Parathyroid adenoma (tissue), 2 donors: ENCODE results near the gene HS3ST2.
"Not testable (repeated sequence)": the region's sequence is repeated elsewhere in the genome, so short reads cannot be mapped to it uniquely, and the experiment has no call there.

ENCODE experiments used
- H2AFZ ChIP-seq: fragments of 300-600 bp; sonication (generic); one replicate; pipeline ENCODE4 v1.7.0; 2017; ENCODE audit warnings: antibody characterized with exemption, mild to moderate bottlenecking
- H3K27ac ChIP-seq: fragments of 300-600 bp; sonication (generic); one replicate; pipeline ENCODE4 v1.7.0; 2017
- H3K27me3 ChIP-seq: fragments of 300-600 bp; sonication (generic); one replicate; pipeline ENCODE4 v1.7.0; 2017; ENCODE audit warnings: low read length; ENCODE audit not compliant: control insufficient read depth, insufficient read depth
- H3K36me3 ChIP-seq: fragments of 300-600 bp; sonication (generic); one replicate; pipeline ENCODE4 v1.7.0; 2017; ENCODE audit warnings: low read length; ENCODE audit not compliant: control insufficient read depth, insufficient read depth
- H3K4me1 ChIP-seq: fragments of 300-600 bp; sonication (generic); one replicate; pipeline ENCODE4 v1.7.0; 2017; ENCODE audit warnings: control low read depth
- H3K4me2 ChIP-seq: fragments of 300-600 bp; sonication (generic); one replicate; pipeline ENCODE4 v1.7.0; 2017; ENCODE audit warnings: low read length
- H3K4me3 ChIP-seq: fragments of 300-600 bp; sonication (generic); one replicate; pipeline ENCODE4 v1.7.0; 2017; ENCODE audit warnings: low read depth, low read length
- H3K79me2 ChIP-seq: fragments of 300-600 bp; sonication (generic); one replicate; pipeline ENCODE4 v1.7.0; 2017; ENCODE audit warnings: control low read depth
- H3K9ac ChIP-seq: fragments of 300-600 bp; sonication (generic); one replicate; pipeline ENCODE4 v1.7.0; 2017; ENCODE audit warnings: mild to moderate bottlenecking
- H3K9me3 ChIP-seq: fragments of 300-600 bp; sonication (generic); one replicate; pipeline ENCODE4 v1.7.0; 2017; ENCODE audit warnings: low read length; ENCODE audit not compliant: control insufficient read depth
- TF ChIP-seq, protein P1 (sequence below): fragments of 300-600 bp; sonication (generic); IDR thresholded peaks from one replicate; pipeline ENCODE4 v1.7.0; 2017; ENCODE audit warnings: antibody characterized with exemption, mild to moderate bottlenecking
- donor health status: primary hyperparathyroidism.

Gene HS3ST2

DNA sequence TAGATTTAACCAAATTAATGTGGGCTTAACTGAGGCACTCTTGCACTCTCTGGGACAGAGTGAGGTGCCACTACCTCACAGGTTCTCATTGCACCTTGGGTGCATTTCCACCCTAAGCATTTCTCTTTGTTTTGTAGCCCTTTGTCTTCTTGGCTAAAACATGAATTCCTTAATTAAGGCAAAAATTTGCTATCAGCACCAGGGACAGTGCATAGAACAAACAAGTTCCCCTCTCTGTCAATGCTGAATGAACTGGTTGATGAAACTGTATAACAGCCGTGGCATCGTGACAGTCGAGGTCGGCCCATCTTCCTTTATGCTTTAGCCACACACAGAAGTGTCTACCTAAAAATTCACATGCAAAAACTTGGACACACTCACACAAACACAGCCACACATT is 74.8 kb downstream of the HS3ST2 start:
- H3K36me3 ChIP-seq = no peaks in the 10 kb centered on the region
- no peaks in the 10 kb centered on the region for H3K79me2 ChIP-seq
- no peak overlapping the region for H3K9ac ChIP-seq
- no peaks in the 10 kb centered on the region for H3K4me1 ChIP-seq
- no peaks in the 10 kb centered on the region for H3K9me3 ChIP-seq
- H3K4me2 ChIP-seq = no peak overlapping the region
- no peaks in the 10 kb centered on the region for H3K27me3 ChIP-seq
- TF ChIP-seq, protein P1, sequence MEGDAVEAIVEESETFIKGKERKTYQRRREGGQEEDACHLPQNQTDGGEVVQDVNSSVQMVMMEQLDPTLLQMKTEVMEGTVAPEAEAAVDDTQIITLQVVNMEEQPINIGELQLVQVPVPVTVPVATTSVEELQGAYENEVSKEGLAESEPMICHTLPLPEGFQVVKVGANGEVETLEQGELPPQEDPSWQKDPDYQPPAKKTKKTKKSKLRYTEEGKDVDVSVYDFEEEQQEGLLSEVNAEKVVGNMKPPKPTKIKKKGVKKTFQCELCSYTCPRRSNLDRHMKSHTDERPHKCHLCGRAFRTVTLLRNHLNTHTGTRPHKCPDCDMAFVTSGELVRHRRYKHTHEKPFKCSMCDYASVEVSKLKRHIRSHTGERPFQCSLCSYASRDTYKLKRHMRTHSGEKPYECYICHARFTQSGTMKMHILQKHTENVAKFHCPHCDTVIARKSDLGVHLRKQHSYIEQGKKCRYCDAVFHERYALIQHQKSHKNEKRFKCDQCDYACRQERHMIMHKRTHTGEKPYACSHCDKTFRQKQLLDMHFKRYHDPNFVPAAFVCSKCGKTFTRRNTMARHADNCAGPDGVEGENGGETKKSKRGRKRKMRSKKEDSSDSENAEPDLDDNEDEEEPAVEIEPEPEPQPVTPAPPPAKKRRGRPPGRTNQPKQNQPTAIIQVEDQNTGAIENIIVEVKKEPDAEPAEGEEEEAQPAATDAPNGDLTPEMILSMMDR = no peak
- H3K27ac ChIP-seq = no peak overlapping the region
- H2AFZ ChIP-seq = no peak overlapping the region
- H3K4me3 ChIP-seq = no peak overlapping the region

DNA sequence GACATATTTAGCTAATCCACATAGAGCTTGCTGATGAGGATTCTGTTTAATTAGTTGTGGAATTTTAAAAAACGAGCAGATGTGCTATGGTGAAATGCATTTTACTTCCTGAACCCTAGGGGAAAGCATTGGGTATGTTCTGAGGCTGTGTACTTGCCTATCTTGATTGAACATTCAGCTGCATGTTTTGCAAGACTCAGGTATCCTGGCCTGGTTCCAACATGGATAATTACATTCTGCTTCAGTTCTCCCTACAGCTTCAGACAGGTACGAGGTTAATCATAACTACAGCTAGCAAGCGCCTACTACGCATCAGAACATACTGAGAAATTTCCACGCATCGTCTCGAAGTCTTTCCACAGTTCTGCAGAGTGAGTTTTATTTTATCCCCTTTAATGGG is 77.0 kb downstream of the HS3ST2 start:
- no peaks in the 10 kb centered on the region for H3K79me2 ChIP-seq
- no peak overlapping the region for H3K4me3 ChIP-seq
- no peak overlapping the region for H2AFZ ChIP-seq
- H3K9me3 ChIP-seq = no peaks in the 10 kb centered on the region
- no peaks in the 10 kb centered on the region for H3K36me3 ChIP-seq
- no peaks in the 10 kb centered on the region for H3K4me1 ChIP-seq
- TF ChIP-seq, protein P1 = no peak
- H3K27ac ChIP-seq = no peak overlapping the region
- no peak overlapping the region for H3K4me2 ChIP-seq
- H3K27me3 ChIP-seq = no peaks in the 10 kb centered on the region
- H3K9ac ChIP-seq = no peak overlapping the region

DNA sequence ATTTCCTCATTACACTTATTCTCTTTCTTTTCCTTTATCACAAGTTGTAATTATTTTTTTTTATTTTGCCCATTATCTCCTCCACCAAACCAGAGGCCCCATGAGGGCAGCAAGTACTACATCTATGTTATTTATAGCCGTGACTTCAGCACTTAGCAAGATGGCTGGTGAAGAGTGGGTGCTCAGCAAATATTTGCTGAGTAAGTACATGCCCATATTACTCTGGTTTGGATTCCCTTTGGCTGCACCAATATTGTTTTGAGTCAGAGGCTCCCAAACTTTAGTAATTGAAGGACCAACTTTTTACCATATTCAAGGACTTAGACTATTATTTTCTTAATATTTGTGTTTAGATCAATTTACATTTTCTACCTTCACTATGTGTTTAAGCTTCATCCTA is 83.2 kb downstream of the HS3ST2 start:
- no peak overlapping the region for H2AFZ ChIP-seq
- no peaks in the 10 kb centered on the region for H3K9me3 ChIP-seq
- no peak overlapping the region for H3K27ac ChIP-seq
- no peaks in the 10 kb centered on the region for H3K36me3 ChIP-seq
- TF ChIP-seq, protein P1 = no peak
- H3K79me2 ChIP-seq = no peaks in the 10 kb centered on the region
- no peaks in the 10 kb centered on the region for H3K4me1 ChIP-seq
- H3K4me3 ChIP-seq = no peak overlapping the region
- no peaks in the 10 kb centered on the region for H3K27me3 ChIP-seq
- no peak overlapping the region for H3K9ac ChIP-seq
- no peak overlapping the region for H3K4me2 ChIP-seq

DNA sequence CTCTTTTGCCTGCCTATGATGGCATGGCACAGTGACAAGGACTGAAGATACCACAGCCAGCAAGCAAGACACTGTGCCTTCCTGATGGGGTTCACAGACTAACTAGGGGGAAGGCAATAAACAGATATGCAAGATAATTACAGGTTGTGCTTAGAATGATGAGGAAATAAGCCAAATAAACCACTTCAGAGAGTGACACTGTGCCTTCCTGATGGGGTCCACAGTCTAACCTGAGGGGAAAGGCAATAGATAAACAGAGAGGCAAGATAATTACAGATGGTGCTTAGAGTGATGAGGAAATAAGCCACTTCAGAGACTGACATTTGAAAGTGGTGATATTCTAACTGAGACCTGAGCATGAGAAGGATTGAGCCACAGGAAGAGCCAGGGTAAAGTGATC is 84.2 kb downstream of the HS3ST2 start:
- TF ChIP-seq, protein P1 = no peak
- Histone ChIP-seq H3K9me3 (no peaks in the 10 kb centered on the region), H3K9ac (no peak overlapping the region), H3K27me3 (no peaks in the 10 kb centered on the region), H3K4me1 (no peaks in the 10 kb centered on the region), H3K79me2 (no peaks in the 10 kb centered on the region), H3K4me2 (no peak overlapping the region), H3K4me3 (no peak overlapping the region), H3K27ac (no peak overlapping the region), H2AFZ (no peak overlapping the region), H3K36me3 (no peaks in the 10 kb centered on the region)

DNA sequence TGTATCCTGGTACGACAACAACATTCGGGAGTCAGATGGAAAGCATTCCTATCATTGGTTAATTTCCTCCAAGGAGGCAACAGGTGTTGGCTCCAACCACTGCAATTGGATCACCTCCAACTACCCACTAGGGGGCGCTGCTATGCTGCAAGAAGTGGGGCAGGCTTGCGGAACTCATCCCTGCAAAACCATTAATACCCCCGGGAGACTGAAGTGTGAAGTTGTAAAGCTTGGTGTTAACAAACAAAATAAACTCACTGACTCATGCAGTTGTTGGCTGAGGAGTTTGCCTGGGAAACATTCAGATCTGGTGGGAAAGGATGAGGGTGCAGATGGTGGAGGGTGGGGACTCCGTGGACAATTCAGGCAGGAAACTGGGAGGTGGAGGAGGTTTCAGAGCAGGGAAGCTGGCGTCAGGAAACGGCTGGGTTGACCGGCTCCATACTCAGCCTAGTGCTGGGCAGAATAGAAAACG is 84.9 kb downstream of the HS3ST2 start:
- Histone ChIP-seq H2AFZ (no peak overlapping the region), H3K27me3 (no peaks in the 10 kb centered on the region), H3K36me3 (no peaks in the 10 kb centered on the region), H3K4me1 (no peaks in the 10 kb centered on the region), H3K4me3 (no peak overlapping the region), H3K9ac (no peak overlapping the region), H3K27ac (no peak overlapping the region), H3K4me2 (no peak overlapping the region), H3K79me2 (no peaks in the 10 kb centered on the region), H3K9me3 (no peaks in the 10 kb centered on the region)
- TF ChIP-seq, protein P1 = peak; percentile 83

DNA sequence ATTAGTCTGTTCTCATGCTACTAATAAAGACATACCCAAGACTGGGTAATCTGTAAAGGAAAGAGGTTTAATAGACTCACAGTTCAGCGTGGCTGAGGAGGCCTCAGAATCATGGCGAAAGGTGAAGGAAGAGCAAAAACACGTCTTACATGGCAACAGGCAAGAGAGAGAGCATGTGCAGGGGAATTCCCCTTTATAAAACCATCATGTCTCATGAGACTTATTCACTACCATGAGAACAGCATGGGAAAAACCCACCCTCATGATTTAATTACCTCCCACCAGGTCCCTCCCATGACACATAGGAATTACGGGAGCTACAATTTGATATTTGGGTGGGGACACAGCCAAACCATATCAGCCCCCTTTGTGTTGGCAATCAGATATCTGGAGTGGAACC is 85.6 kb downstream of the HS3ST2 start:
- not testable (repeated sequence) for H3K9me3 ChIP-seq, H3K4me1 ChIP-seq, H3K9ac ChIP-seq, H3K27ac ChIP-seq, H3K4me3 ChIP-seq, H3K36me3 ChIP-seq, H3K27me3 ChIP-seq, H2AFZ ChIP-seq, H3K4me2 ChIP-seq, H3K79me2 ChIP-seq
